HG03135 (cell line): ENCODE data around the gene GRAP2.
"Not testable (repeated sequence)": the region's sequence is repeated elsewhere in the genome, so short reads cannot be mapped to it uniquely, and the experiment has no call there.

Source experiments
- ATAC-seq: cut with Tn5 transposase; IDR thresholded peaks from one replicate; pipeline ENCODE4 v1.9.1; 2021; ENCODE audit warnings: mild to moderate bottlenecking, moderate library complexity; ENCODE audit not compliant: unreplicated experiment

GRAP2 gene

GRCh38 chr22:39991159-39991860, 90.4 kb downstream of the GRAP2 start:
- no peak for ATAC-seq

- no peak for ATAC-seq
Observed at GRCh38 chr22:39992088-39992826, 91.4 kb downstream of the GRAP2 start.

GRCh38 chr22:39992894-39993293, 92.0 kb downstream of the GRAP2 start:
- ATAC-seq = not testable (repeated sequence)

GRCh38 chr22:39994041-39994565, 93.2 kb downstream of the GRAP2 start:
- ATAC-seq = no peak

- ATAC-seq = no peak
Observed at GRCh38 chr22:39994566-39995392, 93.9 kb downstream of the GRAP2 start, which contains the start of gene FAM83F. TSS of gene FAM83F (plus strand) at chr22:39994954. CDS start at chr22:39995043, 89 bp downstream.

GRCh38 chr22:39995393-39996252, 94.7 kb downstream of the GRAP2 start:
- ATAC-seq = no peak

- no peak for ATAC-seq
Observed at GRCh38 chr22:39996732-39997131, 95.8 kb downstream of the GRAP2 start.

- ATAC-seq = no peak
Observed at GRCh38 chr22:39997421-39997820, 96.5 kb downstream of the GRAP2 start.

GRCh38 chr22:39997939-39998726, 97.2 kb downstream of the GRAP2 start:
- no peak for ATAC-seq

- no peak for ATAC-seq
Observed at GRCh38 chr22:39999144-39999757, 98.4 kb downstream of the GRAP2 start.

- ATAC-seq = no peak
Observed at GRCh38 chr22:40000171-40000570, 99.3 kb downstream of the GRAP2 start.

GRCh38 chr22:40001106-40001505, 100.2 kb downstream of the GRAP2 start:
- no peak for ATAC-seq

- ATAC-seq = no peak
Observed at GRCh38 chr22:40001800-40002577, 101.1 kb downstream of the GRAP2 start.

- ATAC-seq = no peak
Observed at GRCh38 chr22:40002935-40003715, 102.2 kb downstream of the GRAP2 start.

GRCh38 chr22:40004836-40005235, 104.0 kb downstream of the GRAP2 start:
- ATAC-seq = no peak

- no peak for ATAC-seq
Observed at GRCh38 chr22:40006641-40007040, 105.8 kb downstream of the GRAP2 start.
